Stromal cell of bone marrow (primary cell): ENCODE data around the gene HNRNPC.
"Not testable (repeated sequence)": the region's sequence is repeated elsewhere in the genome, so short reads cannot be mapped to it uniquely, and the experiment has no call there.

ENCODE experiments used
- DNase-seq: peaks from one replicate; pipeline ENCODE4 v3.0.0-alpha.2; 2012; ENCODE audit warnings: low read depth

HNRNPC gene

GRCh38 chr14:21244544-21244943 is 24.7 kb downstream of the HNRNPC start:
- no peak for DNase-seq

- no peak for DNase-seq
Observed at GRCh38 chr14:21241218-21241819, 27.9 kb downstream of the HNRNPC start.

DNA sequence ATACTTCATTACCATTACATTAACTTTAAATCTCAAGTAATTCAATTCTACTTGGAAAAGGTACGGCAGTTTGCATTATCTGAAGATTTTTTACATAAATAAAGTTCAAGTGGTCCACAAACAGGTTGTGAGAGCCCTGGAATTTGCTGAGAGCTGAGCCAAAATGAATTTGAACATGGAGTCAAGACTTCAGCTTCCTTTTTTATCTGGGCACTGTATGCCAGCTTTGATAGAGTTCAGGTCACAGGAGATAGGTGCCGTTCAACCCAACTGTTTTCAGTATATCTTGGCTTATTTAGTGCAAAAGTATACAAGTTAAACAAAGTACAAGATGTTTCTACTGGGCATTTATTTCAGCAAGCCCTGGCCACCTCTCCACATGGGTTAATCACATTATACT is 28.8 kb downstream of the HNRNPC start:
- no peak for DNase-seq

DNA sequence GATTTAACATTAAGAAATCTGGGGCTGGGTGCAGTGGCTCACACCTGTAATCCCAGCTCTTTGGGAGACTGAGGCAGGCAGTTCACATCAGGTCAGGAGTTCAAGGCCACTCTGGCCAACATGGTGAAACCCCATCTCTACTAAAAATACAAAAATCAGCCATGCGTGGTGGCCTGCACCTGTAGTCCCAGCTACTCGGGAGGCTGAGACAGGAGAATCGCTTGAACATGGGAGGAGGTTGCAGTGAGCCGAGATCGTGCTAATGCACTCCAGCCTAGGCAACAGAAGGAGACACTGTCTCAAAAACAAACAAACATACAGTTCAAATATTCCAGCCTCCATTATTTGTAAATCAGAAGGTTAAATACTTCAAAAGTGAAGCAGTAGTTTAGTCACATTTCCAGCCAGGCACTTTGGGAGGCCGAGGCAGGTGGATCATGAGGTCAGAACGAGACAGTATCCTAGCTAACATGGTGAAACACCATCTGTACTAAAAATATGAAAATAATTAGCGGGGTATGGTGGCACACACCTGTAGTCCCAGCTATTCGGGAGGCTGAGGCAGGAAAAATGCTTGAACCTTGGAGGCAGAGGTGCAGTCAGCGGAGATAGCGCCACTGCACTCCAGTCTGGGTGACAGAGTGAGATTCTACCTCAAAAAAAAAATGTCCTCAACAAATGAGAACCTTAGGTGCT is 30.3 kb downstream of the HNRNPC start:
- DNase-seq: no peak

- DNase-seq: no peak
Observed at GRCh38 chr14:21236948-21237797, 32.1 kb downstream of the HNRNPC start.

DNA sequence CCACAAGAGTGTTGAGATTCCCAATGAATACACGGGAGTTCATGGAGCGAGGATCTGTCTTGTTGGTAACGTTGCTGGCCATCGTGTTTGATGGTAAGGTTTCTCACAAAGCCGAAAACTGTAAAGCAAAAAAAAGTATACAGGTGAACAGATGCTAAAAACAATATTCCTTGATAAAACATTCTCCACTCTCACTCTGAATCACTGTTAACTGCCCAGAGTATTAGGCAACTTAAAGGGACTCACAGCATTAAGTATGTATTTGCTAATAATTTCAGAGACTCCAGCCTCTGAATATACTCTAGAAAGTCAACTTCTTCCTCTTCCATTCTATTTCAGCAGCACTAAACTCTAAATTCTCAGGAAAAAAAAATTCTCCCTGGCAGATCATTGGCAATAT is 35.1 kb downstream of the HNRNPC start:
- no peak for DNase-seq

DNA sequence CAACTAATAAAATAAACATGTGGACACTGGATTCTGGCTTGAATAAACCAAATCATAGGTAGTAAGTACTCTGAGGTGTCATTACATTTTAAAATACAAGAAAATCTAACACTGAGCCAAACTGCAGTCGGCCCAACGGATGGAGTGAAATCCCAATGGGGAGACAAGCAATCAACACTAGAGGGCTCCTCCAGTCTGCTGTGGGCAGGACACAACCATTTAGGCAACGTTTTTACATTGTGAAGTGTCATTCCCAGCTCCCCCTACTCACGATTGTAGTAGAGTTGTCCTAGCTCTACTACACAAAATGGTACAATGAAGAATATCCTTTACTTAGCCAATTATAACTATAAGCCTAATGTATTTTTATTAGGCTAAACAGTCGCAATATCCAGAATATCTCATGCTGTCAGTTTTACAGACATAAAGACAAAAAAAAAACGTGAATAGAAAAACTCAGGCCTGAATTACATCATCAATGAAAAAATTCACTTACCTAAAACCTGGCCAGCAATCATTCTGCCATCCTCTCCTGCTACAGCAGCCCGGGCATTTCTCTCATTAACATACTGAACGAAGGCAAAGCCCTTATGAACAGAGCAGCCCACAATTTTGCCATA is 35.7 kb downstream of the HNRNPC start:
- DNase-seq: no peak

- no peak for DNase-seq
Observed at GRCh38 chr14:21231020-21231652, 38.1 kb downstream of the HNRNPC start.

GRCh38 chr14:21229821-21230220 is 39.4 kb downstream of the HNRNPC start:
- DNase-seq: no peak

DNA sequence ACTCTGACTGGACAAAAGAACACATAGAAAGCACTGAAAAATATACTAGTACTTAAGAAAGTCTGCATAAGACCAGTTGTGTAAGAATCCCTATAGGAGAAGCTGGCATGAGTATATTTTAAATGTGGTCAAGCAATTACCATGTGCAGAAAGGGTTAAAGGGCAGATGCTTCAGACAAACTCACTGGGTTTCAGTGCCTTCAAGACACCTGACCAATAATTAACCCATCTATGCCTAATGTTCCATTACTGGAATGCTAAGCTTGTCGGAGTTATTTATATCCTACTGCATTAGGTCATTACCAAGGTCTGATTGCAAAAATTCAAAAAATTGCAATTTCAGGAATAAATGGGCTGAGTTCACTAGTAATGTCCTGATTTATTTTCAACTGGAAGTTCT is 41.3 kb downstream of the HNRNPC start:
- DNase-seq: no peak

DNA sequence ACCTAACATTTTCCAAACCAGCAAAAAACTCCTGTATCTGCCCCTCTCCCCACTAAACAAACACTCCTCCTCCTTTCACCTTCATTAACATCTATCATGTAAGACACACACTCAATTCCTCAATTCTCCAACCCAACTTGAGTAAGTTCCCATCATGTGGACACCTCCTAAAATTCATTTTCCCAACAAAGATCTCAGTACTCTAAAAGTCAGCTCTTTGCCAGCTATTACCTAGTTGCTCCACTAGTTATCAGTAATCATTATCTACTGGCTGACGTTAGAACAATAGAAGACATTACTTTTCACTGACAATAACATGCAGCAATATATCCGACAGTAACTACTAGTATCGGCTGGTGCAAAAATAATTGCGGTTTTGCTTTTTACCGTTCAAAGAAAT is 42.1 kb downstream of the HNRNPC start:
- DNase-seq: no peak

GRCh38 chr14:21226467-21226866 is 42.8 kb downstream of the HNRNPC start:
- DNase-seq: no peak

- DNase-seq: not testable (repeated sequence)
Observed at GRCh38 chr14:21225164-21225563, 44.1 kb downstream of the HNRNPC start.

DNA sequence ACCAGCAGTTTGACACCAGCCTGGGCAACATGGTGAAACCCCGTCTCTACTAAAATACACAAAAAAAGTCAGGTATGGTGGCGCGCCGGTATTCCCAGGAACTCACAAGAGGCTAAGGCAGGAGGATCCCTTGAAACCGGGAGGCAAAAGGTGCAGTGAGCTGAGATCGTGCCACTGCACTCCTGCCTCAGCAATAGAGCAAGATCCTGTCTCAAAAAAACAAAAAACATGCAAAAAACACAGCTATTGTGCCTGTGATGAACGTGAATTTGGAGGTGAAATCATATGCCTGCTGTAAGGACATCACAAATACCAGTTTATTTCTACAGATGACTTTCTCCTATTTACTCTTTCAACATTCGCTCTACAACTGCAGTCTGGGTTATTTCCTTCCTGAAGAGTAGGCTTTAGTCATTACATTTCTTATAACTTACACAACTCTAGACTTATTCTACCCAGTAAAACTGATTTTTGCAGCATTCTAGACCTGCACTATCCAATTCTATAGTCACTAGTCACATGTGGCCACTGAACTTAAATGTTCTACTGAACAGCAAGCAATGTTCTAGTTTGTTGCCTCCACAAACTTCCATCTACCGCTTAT is 48.3 kb downstream of the HNRNPC start:
- no peak for DNase-seq

DNA sequence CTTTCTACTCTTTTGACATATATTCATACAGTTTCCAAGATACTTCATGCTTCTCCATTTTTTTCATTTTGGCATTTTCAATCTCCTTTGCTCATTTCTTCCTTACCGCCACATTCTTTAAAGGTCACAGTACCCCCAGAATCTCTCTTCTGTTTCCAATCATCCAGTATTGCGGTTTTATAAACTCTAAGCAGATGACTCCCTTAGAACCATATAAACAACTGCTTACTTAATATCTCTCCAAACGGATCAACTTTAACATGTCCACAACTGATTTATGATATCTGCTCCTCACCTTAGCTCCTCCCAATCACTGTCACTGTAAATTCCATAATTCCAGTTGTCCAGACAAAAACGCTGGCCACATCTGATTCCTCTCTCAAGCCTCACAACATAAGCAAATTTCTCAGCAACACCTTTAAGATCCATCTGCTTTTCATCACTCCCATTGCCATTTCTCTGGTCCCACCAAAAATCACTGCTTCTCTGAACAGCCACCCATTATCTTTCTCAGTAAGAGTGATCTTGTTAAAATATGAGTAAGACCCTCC is 49.6 kb downstream of the HNRNPC start:
- DNase-seq: no peak

- no peak for DNase-seq
Observed at GRCh38 chr14:21219120-21219519, 50.1 kb downstream of the HNRNPC start.

GRCh38 chr14:21215879-21216251 is 53.4 kb downstream of the HNRNPC start:
- DNase-seq: no peak

DNA sequence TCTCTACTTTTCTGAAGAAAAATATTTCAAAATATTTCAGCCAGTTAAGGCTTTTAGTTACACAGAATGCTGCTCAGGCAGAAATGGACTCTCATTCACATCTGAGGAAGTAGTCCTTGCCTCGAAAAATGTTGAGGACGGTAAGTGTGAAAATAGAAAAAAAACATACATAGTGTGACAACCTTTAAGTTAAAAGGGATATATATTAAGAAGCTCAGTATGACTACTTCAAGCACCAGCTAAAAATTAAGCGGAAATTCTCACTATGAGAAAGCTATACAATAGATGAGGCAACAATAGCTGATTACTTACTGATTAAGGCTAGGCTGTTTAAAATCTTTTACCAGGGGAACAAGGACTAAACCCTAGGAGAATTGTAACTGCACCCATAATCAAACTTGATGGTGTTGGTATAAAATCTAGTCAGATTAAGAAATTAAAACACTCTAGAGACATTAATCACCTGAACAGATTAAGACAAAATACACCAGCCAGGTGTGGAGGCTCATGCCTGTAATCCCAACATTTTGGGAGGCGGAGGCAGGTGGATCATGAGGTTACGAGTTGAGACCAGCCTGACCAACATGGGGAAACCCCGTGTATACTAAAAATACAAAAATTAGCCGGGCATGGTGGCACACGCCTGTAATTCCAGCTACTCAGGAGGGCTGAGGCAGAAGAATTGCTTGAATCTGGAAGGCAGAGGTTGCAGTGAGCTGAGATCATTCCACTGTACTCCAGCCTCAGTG is 53.9 kb downstream of the HNRNPC start:
- no peak for DNase-seq

DNA sequence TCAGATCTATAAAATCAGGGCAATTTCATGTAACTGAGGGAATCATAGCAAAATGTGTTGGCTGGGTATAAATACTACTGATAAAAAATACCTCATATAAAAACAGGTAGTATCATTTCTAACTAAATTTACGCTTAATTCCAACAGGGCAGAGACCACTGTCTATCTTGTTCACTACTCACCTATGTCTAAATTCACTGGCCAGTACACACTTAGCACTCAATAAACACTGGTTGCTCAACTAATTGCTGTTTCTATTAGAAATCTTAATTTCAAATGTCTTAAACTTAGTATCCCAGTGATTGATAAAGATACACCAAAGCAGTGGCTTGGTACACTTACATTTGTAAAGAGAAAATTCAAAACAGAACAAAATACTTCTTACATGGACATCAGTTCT is 55.6 kb downstream of the HNRNPC start:
- no peak for DNase-seq

GRCh38 chr14:21212824-21213223 is 56.4 kb downstream of the HNRNPC start:
- not testable (repeated sequence) for DNase-seq

GRCh38 chr14:21211509-21211908 is 57.7 kb downstream of the HNRNPC start:
- DNase-seq: no peak
